OCI-LY1 (cell line): ENCODE results near the gene RAI14.

ENCODE experiments used
- CTCF ChIP-seq: fragments of 200-600 bp; sonication (generic), shearing (Covaris generic); IDR thresholded peaks from 2 replicates; pipeline ENCODE4 v1.5.1; 2017; ENCODE audit warnings: mild to moderate bottlenecking, antibody characterized with exemption, low read length, moderate library complexity, mixed read lengths
- EZH2 ChIP-seq: fragments of 200-600 bp; sonication (generic), shearing (Covaris generic); IDR thresholded peaks from 2 replicates; pipeline ENCODE4 v1.8.0; 2017; ENCODE audit warnings: borderline replicate concordance, mixed run types, mild to moderate bottlenecking, antibody characterized with exemption, low read length, moderate library complexity, mixed read lengths

DNA sequence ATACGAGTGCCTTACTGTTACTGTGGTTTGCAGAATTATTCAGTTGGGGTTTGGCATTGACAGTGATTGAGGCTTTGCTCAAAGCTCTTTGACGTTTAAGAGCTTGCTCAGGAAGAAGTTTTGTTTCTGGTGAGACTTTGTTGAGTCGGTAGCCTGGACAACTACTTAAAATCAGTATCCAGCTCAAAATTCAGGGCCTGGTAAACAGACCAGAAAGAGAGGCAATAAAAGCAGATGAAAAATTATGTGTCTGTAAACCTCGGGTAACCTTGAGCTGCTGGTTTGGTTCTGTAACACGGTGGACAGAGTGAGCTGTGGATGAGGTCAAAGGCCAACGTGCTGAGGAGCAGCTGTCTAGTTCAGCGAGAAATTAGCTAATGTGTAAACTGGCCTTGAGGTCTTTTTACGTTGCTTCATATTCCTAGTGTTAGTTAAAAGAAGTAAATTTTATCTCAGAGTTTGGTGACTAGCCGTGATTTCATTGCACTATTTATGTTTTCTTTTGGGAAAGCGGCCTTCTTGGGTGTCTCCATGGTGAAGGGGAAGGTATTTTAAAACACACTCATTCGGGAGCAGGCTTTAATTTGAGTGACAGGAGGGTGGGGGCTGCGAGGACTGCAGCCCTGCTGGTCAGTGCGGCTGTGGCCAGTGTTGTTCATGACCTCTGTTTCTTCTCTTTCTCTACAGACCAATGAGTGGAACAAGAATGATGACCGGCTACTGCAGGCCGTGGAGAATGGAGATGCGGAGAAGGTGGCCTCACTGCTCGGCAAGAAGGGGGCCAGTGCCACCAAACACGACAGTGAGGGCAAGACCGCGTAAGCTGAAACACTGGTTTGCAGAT, 100.9 kb downstream of the RAI14 start:
- no peak for TF ChIP-seq CTCF
- TF ChIP-seq EZH2 = no peak
